ENCODE data around the gene PEAK1. TPM values are rescaled to one million over a fixed set of nuclear protein-coding genes. Genes with fewer than 3 reads are reported as not detected.

PEAK1 gene
- total and polyA plus RNA-seq, 2 experiments from 2014 or later, result 7.8 to 34.1 TPM

DNA sequence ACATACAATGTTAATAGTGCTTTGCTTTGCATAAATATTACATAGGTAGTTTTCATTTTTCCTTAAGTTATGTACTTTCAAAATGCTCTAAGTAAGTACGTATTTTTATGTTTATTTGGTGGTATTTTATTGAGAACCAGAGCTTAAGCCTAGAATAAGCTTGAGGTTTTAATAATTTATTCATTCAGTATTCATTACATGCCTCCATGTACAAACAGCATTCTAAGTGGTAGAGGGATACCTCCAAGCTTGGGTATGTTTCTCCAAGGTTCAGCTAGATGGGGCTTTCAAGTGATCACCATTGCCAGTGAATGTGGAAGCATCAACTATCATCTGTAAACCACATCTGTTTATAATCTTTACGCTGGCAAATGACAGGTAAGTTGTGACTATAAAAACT lies 52.3 kb downstream of the PEAK1 start:
- no peaks in the 10 kb centered on the region for H3K4me1 ChIP-seq (ENCODE audit: insufficient read depth)
- no peak overlapping the region for H2AFZ ChIP-seq
- H3K27ac ChIP-seq (ENCODE audit: low read depth), result no peak overlapping the region
- H4K20me1 ChIP-seq (replicated peaks; ENCODE audit: insufficient read depth), result peaks cover 9% of the 10 kb centered on the region; the same call in 1 of the 2 replicates
- no peaks in the 10 kb centered on the region for H3K27me3 Mint-ChIP-seq (ENCODE audit: insufficient read depth, low read depth, poor library complexity)
- DNase-seq (ENCODE audit: low spot score) (no peak), ATAC-seq (no peak)
- no peak overlapping the region for H3K4me3 ChIP-seq
- no peaks in the 10 kb centered on the region for H3K9me2 ChIP-seq (ENCODE audit: insufficient read depth)
- no peak overlapping the region for H3K27ac Mint-ChIP-seq
- TF ChIP-seq JUNB (IDR thresholded peaks at IDR 0.05; ENCODE audit: unreplicated experiment), result no peak
- no peak for TF ChIP-seq STAT1 (IDR thresholded peaks at IDR 0.05; ENCODE audit: unreplicated experiment)
- TF ChIP-seq EZH2 (IDR thresholded peaks at IDR 0.05; ENCODE audit: low read depth, unreplicated experiment), result no peak
- no peak for TF ChIP-seq ZNF331 (CRISPR knock-in tag; IDR thresholded peaks at IDR 0.05; ENCODE audit: low read depth)
- TF ChIP-seq, protein P1, sequence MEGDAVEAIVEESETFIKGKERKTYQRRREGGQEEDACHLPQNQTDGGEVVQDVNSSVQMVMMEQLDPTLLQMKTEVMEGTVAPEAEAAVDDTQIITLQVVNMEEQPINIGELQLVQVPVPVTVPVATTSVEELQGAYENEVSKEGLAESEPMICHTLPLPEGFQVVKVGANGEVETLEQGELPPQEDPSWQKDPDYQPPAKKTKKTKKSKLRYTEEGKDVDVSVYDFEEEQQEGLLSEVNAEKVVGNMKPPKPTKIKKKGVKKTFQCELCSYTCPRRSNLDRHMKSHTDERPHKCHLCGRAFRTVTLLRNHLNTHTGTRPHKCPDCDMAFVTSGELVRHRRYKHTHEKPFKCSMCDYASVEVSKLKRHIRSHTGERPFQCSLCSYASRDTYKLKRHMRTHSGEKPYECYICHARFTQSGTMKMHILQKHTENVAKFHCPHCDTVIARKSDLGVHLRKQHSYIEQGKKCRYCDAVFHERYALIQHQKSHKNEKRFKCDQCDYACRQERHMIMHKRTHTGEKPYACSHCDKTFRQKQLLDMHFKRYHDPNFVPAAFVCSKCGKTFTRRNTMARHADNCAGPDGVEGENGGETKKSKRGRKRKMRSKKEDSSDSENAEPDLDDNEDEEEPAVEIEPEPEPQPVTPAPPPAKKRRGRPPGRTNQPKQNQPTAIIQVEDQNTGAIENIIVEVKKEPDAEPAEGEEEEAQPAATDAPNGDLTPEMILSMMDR (conservative IDR thresholded peaks at IDR 0.05; ENCODE audit: low read depth in 2 of 2), result no peak
- no peak overlapping the region for H3K4me2 ChIP-seq
- no peaks in the 10 kb centered on the region for H3K27me3 ChIP-seq (ENCODE audit: insufficient read depth)
- peaks cover 29% of the 10 kb centered on the region for H3K79me2 ChIP-seq (replicated peaks; ENCODE audit: insufficient read depth)
- peaks cover 7% of the 10 kb centered on the region for H3K36me3 Mint-ChIP-seq (ENCODE audit: low read depth)
- H3F3A ChIP-seq (replicated peaks; ENCODE audit: low read depth), result no peaks in the 10 kb centered on the region
- H3K36me3 ChIP-seq (ENCODE audit: insufficient read depth), result no peaks in the 10 kb centered on the region
- peaks cover 1% of the 10 kb centered on the region; the same call in 2 of the 3 replicates for H3K4me1 Mint-ChIP-seq
- H3K9me3 Mint-ChIP-seq, result no peaks in the 10 kb centered on the region; the same call in 2 of the 3 replicates
- H3K4me3 Mint-ChIP-seq, result no peak overlapping the region

DNA sequence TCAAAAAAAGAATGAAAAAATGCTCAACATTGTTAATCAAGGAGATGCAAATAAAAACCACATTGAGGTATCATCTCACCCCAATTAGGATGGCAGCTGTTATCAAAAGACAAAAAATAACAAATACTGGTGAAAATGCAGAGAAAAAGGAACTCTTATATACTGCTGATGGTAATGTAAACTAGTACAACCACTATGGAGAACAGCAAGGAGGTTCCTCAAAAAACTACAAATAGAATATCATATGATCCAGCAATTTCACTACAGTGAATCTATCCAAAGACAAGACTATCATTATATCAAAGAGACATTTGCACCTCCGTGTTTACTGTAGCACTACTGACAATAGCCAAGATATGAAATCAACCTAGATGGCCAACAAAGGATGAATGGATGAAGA lies 58.4 kb downstream of the PEAK1 start:
- no peaks in the 10 kb centered on the region for H3K4me1 Mint-ChIP-seq
- Histone ChIP-seq H3K27ac (ENCODE audit: low read depth) (no peak overlapping the region), H3K27me3 (ENCODE audit: insufficient read depth) (no peaks in the 10 kb centered on the region), H3K4me3 (no peak overlapping the region), H3K79me2 (replicated peaks; ENCODE audit: insufficient read depth) (peaks cover 9% of the 10 kb centered on the region; the same call in 1 of the 2 replicates), H3K36me3 (ENCODE audit: insufficient read depth) (no peaks in the 10 kb centered on the region), H3K9me2 (ENCODE audit: insufficient read depth) (no peaks in the 10 kb centered on the region), H4K20me1 (replicated peaks; ENCODE audit: insufficient read depth) (0 out of 2 replicates have a peak, but pooled peaks cover 3% of the 10 kb centered on the region), H3K4me2 (no peak overlapping the region), H3F3A (replicated peaks; ENCODE audit: low read depth) (no peaks in the 10 kb centered on the region), H2AFZ (no peak overlapping the region), H3K4me1 (ENCODE audit: insufficient read depth) (no peaks in the 10 kb centered on the region)
- no peaks in the 10 kb centered on the region for H3K27me3 Mint-ChIP-seq (ENCODE audit: insufficient read depth, low read depth, poor library complexity)
- DNase-seq (ENCODE audit: low spot score), result no peak
- peaks cover 7% of the 10 kb centered on the region for H3K36me3 Mint-ChIP-seq (ENCODE audit: low read depth)
- TF ChIP-seq CREB1 (CRISPR knock-in tag; IDR thresholded peaks at IDR 0.05; ENCODE audit: low read depth), result no peak
- H3K4me3 Mint-ChIP-seq, result no peak overlapping the region
- no peaks in the 10 kb centered on the region; the same call in 2 of the 3 replicates for H3K9me3 Mint-ChIP-seq
- no peak for ATAC-seq
- no peak overlapping the region for H3K27ac Mint-ChIP-seq

DNA sequence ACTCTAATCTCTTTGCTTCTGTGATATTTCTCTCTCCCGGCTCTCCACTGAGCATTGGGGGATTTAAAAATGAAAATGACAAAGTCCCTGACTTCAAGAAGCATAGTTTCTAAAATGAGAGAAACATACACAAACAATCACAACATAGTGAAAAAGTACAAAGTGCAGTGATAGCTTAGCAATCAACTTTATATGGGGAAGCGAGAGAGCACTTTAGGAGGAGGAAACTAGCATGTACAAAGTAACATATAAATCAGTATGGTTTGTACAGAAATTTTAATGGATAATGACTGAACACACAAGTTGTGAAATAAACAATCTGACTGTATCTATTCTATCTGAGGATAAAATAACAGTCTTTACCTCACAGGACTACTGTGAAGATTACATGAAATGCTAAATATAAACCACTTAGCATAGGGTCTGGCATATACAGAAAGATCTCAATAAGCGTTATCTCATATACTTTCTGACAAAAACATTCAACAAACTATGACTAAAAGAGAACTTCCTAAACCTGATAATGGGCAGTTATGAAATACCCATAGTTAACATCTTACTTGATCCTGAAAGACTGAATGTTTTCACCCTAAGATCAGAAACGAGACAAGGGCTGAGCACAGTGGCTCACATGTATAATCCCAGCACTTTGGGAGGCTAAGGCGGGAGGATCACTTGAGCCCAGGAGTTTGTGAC lies 61.2 kb downstream of the PEAK1 start:
- H3K36me3 ChIP-seq (ENCODE audit: insufficient read depth), result no peaks in the 10 kb centered on the region
- no peaks in the 10 kb centered on the region for H3K4me1 Mint-ChIP-seq
- H3K4me2 ChIP-seq, result no peak overlapping the region
- H3K27me3 ChIP-seq (ENCODE audit: insufficient read depth), result no peaks in the 10 kb centered on the region
- no peaks in the 10 kb centered on the region for H3F3A ChIP-seq (replicated peaks; ENCODE audit: low read depth)
- H3K4me3 Mint-ChIP-seq, result no peak overlapping the region
- no peak for ATAC-seq
- H3K27ac ChIP-seq (ENCODE audit: low read depth), result no peak overlapping the region
- DNase-seq (ENCODE audit: low spot score), result no peak
- H3K4me3 ChIP-seq, result no peak overlapping the region
- peaks cover 15% of the 10 kb centered on the region for H3K79me2 ChIP-seq (replicated peaks; ENCODE audit: insufficient read depth)
- H2AFZ ChIP-seq, result no peak overlapping the region
- H3K4me1 ChIP-seq (ENCODE audit: insufficient read depth), result no peaks in the 10 kb centered on the region
- H4K20me1 ChIP-seq (replicated peaks; ENCODE audit: insufficient read depth), result no peaks in the 10 kb centered on the region
- no peaks in the 10 kb centered on the region for H3K9me2 ChIP-seq (ENCODE audit: insufficient read depth)
- no peaks in the 10 kb centered on the region for H3K9me3 Mint-ChIP-seq
- no peaks in the 10 kb centered on the region for H3K27me3 Mint-ChIP-seq (ENCODE audit: insufficient read depth, low read depth, poor library complexity)
- H3K27ac Mint-ChIP-seq, result no peak overlapping the region
- H3K36me3 Mint-ChIP-seq (ENCODE audit: low read depth), result peaks cover 6% of the 10 kb centered on the region
- TF ChIP-seq STAT1 (IDR thresholded peaks at IDR 0.05; ENCODE audit: unreplicated experiment) (no peak), ZNF331 (CRISPR knock-in tag; IDR thresholded peaks at IDR 0.05; ENCODE audit: low read depth) (no peak), EZH2phosphoT487 (IDR thresholded peaks at IDR 0.05; ENCODE audit: unreplicated experiment) (no peak), EZH2 (IDR thresholded peaks at IDR 0.05; ENCODE audit: low read depth, unreplicated experiment) (no peak)
- TF ChIP-seq, protein P2, sequence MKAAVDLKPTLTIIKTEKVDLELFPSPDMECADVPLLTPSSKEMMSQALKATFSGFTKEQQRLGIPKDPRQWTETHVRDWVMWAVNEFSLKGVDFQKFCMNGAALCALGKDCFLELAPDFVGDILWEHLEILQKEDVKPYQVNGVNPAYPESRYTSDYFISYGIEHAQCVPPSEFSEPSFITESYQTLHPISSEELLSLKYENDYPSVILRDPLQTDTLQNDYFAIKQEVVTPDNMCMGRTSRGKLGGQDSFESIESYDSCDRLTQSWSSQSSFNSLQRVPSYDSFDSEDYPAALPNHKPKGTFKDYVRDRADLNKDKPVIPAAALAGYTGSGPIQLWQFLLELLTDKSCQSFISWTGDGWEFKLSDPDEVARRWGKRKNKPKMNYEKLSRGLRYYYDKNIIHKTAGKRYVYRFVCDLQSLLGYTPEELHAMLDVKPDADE (IDR thresholded peaks at IDR 0.05), result no peak
- TF ChIP-seq, protein P3, sequence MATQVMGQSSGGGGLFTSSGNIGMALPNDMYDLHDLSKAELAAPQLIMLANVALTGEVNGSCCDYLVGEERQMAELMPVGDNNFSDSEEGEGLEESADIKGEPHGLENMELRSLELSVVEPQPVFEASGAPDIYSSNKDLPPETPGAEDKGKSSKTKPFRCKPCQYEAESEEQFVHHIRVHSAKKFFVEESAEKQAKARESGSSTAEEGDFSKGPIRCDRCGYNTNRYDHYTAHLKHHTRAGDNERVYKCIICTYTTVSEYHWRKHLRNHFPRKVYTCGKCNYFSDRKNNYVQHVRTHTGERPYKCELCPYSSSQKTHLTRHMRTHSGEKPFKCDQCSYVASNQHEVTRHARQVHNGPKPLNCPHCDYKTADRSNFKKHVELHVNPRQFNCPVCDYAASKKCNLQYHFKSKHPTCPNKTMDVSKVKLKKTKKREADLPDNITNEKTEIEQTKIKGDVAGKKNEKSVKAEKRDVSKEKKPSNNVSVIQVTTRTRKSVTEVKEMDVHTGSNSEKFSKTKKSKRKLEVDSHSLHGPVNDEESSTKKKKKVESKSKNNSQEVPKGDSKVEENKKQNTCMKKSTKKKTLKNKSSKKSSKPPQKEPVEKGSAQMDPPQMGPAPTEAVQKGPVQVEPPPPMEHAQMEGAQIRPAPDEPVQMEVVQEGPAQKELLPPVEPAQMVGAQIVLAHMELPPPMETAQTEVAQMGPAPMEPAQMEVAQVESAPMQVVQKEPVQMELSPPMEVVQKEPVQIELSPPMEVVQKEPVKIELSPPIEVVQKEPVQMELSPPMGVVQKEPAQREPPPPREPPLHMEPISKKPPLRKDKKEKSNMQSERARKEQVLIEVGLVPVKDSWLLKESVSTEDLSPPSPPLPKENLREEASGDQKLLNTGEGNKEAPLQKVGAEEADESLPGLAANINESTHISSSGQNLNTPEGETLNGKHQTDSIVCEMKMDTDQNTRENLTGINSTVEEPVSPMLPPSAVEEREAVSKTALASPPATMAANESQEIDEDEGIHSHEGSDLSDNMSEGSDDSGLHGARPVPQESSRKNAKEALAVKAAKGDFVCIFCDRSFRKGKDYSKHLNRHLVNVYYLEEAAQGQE (IDR thresholded peaks at IDR 0.05; ENCODE audit: unreplicated experiment), result no peak
